T-cell (primary cell): ENCODE measurements around the gene LSMEM2. TPM values are rescaled to one million over a fixed set of nuclear protein-coding genes. Genes with fewer than 3 reads are reported as not detected.
"Not testable (repeated sequence)": the region's sequence is repeated elsewhere in the genome, so short reads cannot be mapped to it uniquely, and the experiment has no call there.

Source experiments
- ATAC-seq, 4 experiments: fragments of 200-7000 bp in 3 of 4; fragments of 150-1000 bp in 1 of 4; cut with Tn5 transposase; replicated peaks in 1 of 4; 1 replicate in 3 of 4; 2 replicates in 1 of 4; pipeline ENCODE4 v1.10.0; 2021; ENCODE audit warnings: moderate library complexity in 3 of 4, mild to moderate bottlenecking in 2 of 4, moderate number of reproducible peaks in 1 of 4
- CTCF ChIA-PET, 2 donors: fragments of 300-600 bp; sonication (Branson Sonifier 250); formaldehyde crosslinking; loops; one replicate each; lab custom pipeline; 2022; ENCODE audit warnings: antibody characterized with exemption in 2 of 2; lab: Charles Lee
- POLR2A ChIA-PET, 2 donors: fragments of 300-600 bp; sonication (Branson Sonifier 250); formaldehyde crosslinking; loops; one replicate each; lab custom pipeline; 2022; ENCODE audit warnings: antibody characterized with exemption in 2 of 2; lab: Charles Lee
- DNase-seq, 35 experiments: peaks; one replicate each; pipeline versions ENCODE4 v3.0.0 to v3.0.0-alpha.2; 2013 to 2023
- H3K27ac ChIP-seq: one replicate; pipeline ENCODE4 v1.5.1; 2013; ENCODE audit warnings: low read length
- H3K27me3 ChIP-seq, 2 experiments: replicated peaks in 1 of 2; 1 replicate in 1 of 2; 2 replicates in 1 of 2; pipeline versions ENCODE4 v1.6.1 to v1.7.0; 2013; ENCODE audit warnings: low read length in 1 of 2, mixed read lengths in 1 of 2; ENCODE audit not compliant: control insufficient read depth in 2 of 2, insufficient read depth in 2 of 2; ENCODE audit errors: extremely low read depth in 1 of 2
- H3K36me3 ChIP-seq, 2 donors: 1 replicate in 1 of 2; 2 replicates in 1 of 2; pipeline versions ENCODE4 v1.6.1 to v1.7.0; 2013; ENCODE audit warnings: low read length in 1 of 2; ENCODE audit not compliant: control insufficient read depth in 2 of 2, insufficient read depth in 1 of 2; ENCODE audit errors: extremely low read depth in 1 of 2
- H3K4me1 ChIP-seq, 2 experiments: 1 replicate in 1 of 2; 2 replicates in 1 of 2; pipeline versions ENCODE4 v1.6.1 to v1.7.0; 2013; ENCODE audit warnings: low read length in 2 of 2, mixed read lengths in 1 of 2; ENCODE audit not compliant: insufficient read depth in 2 of 2, control insufficient read depth in 1 of 2; ENCODE audit errors: extremely low read depth in 1 of 2
- H3K4me3 ChIP-seq, 2 donors: 1 replicate in 1 of 2; 2 replicates in 1 of 2; pipeline versions ENCODE4 v1.5.1 to v1.7.0; 2013; ENCODE audit warnings: mild to moderate bottlenecking in 2 of 2, low read length in 1 of 2, moderate library complexity in 1 of 2; ENCODE audit not compliant: control insufficient read depth in 1 of 2; ENCODE audit errors: extremely low read depth in 1 of 2
- H3K9me3 ChIP-seq: 2 replicates; pipeline ENCODE4 v1.7.0; 2013
- H3K27ac Mint-ChIP-seq, 2 donors: one replicate each; pipeline ENCODE4 v1.8.0; 2020 to 2021; ENCODE audit warnings: mild to moderate bottlenecking in 2 of 2, mixed read lengths in 2 of 2
- H3K27me3 Mint-ChIP-seq, 2 donors: one replicate each; pipeline ENCODE4 v1.8.0; 2021 to 2022; ENCODE audit warnings: mixed read lengths in 2 of 2
- H3K36me3 Mint-ChIP-seq: one replicate; pipeline ENCODE4 v1.8.0; 2021; ENCODE audit warnings: mixed read lengths
- H3K4me1 Mint-ChIP-seq, 3 donors: one replicate each; pipeline ENCODE4 v1.8.0; 2020 to 2022; ENCODE audit warnings: mixed read lengths in 3 of 3, mild to moderate bottlenecking in 1 of 3
- H3K4me3 Mint-ChIP-seq, 3 donors: one replicate each; pipeline ENCODE4 v1.8.0; 2020 to 2022; ENCODE audit warnings: mild to moderate bottlenecking in 3 of 3, mixed read lengths in 3 of 3, moderate library complexity in 3 of 3
- H3K9me3 Mint-ChIP-seq, 3 donors: one replicate each; pipeline ENCODE4 v1.8.0; 2020 to 2022; ENCODE audit warnings: mixed read lengths in 3 of 3
- WGBS: methylation state at CpG from one replicate; pipeline ENCODE4 v1.1.5; 2013; ENCODE audit warnings: missing lambda C conversion rate; ENCODE audit not compliant: insufficient coverage; 5-methylcytosine and 5-hydroxymethylcytosine counted together
- total RNA-seq, 35 experiments: library from RNA in 6 of 35; stranded (reverse) in 6 of 35; fragments of 120-200 nt in 1 of 35; gene quantifications; one replicate each; pipeline versions ENCODE4 v1.2.1 to v1.2.4 and lab custom pipeline; 2013 to 2026

Gene LSMEM2
- total RNA-seq, 5 donors from 2014 or later (not counting 1 experiment from before 2014, with no cell fraction given), result not detected

- H3K27ac Mint-ChIP-seq, H3K36me3 Mint-ChIP-seq, H3K4me3 ChIP-seq, H3K4me1 Mint-ChIP-seq, H3K27ac ChIP-seq, DNase-seq, H3K4me3 Mint-ChIP-seq, H3K27me3 ChIP-seq, H3K27me3 Mint-ChIP-seq, ATAC-seq, H3K9me3 ChIP-seq, H3K4me1 ChIP-seq, CTCF ChIA-PET, H3K9me3 Mint-ChIP-seq: not testable (repeated sequence)
- POLR2A ChIA-PET, result interaction anchor here in 1 of 2 donors (0.6 kb wide), 1 partner anchor 105 kb away, joined by 3 read pairs; no protein-coding TSS in a partner anchor
- peaks cover 15 to 23% of the 10 kb centered on the region in 2 donors for H3K36me3 ChIP-seq
- no CpG with 5 or more reads among the region's 6 CpGs for WGBS
Measured at GRCh38 chr3:50284121-50284520, 5.2 kb downstream of the LSMEM2 start.

DNA sequence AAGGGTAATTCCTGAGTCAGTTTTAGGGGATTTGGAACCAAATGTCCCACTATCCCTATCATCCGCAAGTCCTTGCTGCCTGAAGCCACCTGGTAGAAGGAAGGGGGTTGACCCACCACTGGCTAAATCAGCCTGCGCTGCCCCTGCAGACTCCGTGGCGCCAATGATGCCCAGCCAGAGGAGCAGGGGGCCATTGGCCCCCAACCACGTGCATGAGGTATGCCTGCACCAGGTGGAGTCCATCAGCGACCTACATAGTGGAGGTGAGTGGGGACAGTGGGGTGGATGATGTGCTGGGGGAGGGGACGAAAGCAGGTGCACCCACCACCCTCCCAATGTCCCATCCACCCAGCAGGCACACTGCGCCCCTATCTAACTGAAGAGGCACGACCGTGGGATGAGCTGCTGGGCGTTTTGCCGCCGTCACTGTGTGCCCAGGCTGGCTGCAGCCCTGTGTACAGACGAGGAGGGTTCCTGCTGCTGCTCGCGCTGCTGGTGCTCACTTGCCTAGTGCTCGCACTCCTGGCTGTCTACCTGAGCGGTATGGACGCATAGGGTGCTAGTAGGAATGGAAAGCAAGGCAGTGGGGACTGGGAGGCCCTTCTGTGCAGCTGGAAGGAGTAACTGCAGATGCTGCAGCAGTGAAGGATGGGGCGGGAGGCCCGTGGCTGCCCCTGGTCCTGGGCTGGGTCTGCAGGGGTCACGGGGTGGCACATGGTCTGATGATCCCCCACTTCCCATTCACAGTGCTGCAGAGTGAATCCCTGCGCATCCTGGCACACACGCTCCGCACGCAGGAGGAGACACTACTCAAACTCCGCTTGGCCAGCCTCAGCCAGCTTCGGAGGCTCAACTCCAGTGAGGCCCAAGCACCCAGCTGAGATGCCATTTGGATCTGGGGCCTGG, 7.7 kb downstream of the LSMEM2 start:
- Mint-ChIP-seq H3K27ac (no peak overlapping the region), H3K36me3 (peaks cover 9% of the 10 kb centered on the region), H3K4me3 (no peak overlapping the region), H3K4me1 (peaks cover 5 to 11% (median 7%) of the 10 kb centered on the region in 3 donors), H3K27me3 (no peaks in the 10 kb centered on the region), H3K9me3 (no peaks in the 10 kb centered on the region)
- DNase-seq (no peak), ATAC-seq (no peak)
- CTCF ChIA-PET, result no interaction called here
- Histone ChIP-seq H3K36me3 (peaks cover 20 to 33% of the 10 kb centered on the region in 2 donors), H3K27ac (no peak overlapping the region), H3K4me1 (peaks cover 3 to 14% of the 10 kb centered on the region in 2 experiments), H3K9me3 (no peaks in the 10 kb centered on the region), H3K27me3 (no peaks in the 10 kb centered on the region), H3K4me3 (no peak overlapping the region)
- WGBS, result 94% methylated on average over 18 of the region's 28 CpGs
- POLR2A ChIA-PET, result interaction anchor here in 1 of 2 donors (0.6 kb wide), 1 partner anchor 11 kb away, joined by 7 read pairs; no protein-coding TSS in a partner anchor

GRCh38 chr3:50287262-50287661, 8.4 kb downstream of the LSMEM2 start:
- peaks cover 6 to 13% (median 8%) of the 10 kb centered on the region in 3 donors for H3K4me1 Mint-ChIP-seq
- no peak for ATAC-seq

DNA sequence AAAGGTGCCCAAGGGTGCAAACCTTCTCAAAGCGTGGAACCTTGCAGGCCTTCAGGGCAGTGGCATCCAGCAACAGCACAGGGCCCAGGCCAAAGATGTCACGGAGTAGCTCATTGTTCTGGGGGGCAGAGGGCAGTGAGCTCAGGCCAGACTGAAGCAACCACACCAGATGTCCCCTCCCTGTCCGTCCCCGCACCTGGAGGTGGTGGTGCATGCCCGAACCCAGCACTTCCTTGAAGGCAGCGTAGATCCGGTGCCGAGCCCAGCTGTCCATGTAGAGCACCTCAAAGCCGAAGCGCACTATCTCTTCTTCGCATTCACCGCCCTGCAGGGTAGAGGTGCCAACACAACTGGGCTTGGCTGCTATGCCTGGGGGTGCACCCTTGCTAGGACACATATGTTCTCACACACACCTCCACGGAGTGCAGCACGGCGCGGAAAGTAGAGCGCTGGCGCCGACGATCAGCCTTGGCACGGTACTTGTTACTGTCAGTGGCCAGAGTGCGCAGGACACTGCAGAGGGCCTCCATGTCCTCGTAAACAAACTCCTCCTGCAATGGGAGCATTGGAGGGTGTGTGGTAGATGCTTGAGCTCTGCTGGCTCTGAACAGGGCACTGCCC, 9.6 kb downstream of the LSMEM2 start:
- Mint-ChIP-seq H3K36me3 (peaks cover 9% of the 10 kb centered on the region), H3K4me1 (peaks cover 14 to 21% (median 17%) of the 10 kb centered on the region in 3 donors), H3K9me3 (no peaks in the 10 kb centered on the region), H3K27me3 (no peaks in the 10 kb centered on the region), H3K27ac (no peak overlapping the region), H3K4me3 (peak overlapping the region in 1 of 3 donors; percentile 2)
- CTCF ChIA-PET, result no interaction called here
- ATAC-seq (no peak), DNase-seq (no peak)
- Histone ChIP-seq H3K27me3 (no peaks in the 10 kb centered on the region), H3K36me3 (peaks cover 20 to 33% of the 10 kb centered on the region in 2 donors), H3K27ac (no peak overlapping the region), H3K9me3 (no peaks in the 10 kb centered on the region), H3K4me3 (no peak overlapping the region), H3K4me1 (peaks cover 5 to 26% of the 10 kb centered on the region in 2 experiments)
- POLR2A ChIA-PET, result no interaction called here
- 96% methylated on average over 11 of the region's 23 CpGs for WGBS

More at GRCh38 chr3:50287262-50287661, 8.4 kb downstream of the LSMEM2 start:
- H3K36me3 ChIP-seq, result peaks cover 20 to 33% of the 10 kb centered on the region in 2 donors
- ChIA-PET POLR2A (no interaction called here), CTCF (no interaction called here)
- Mint-ChIP-seq H3K36me3 (peaks cover 9% of the 10 kb centered on the region), H3K9me3 (no peaks in the 10 kb centered on the region), H3K27me3 (no peaks in the 10 kb centered on the region), H3K27ac (no peak overlapping the region), H3K4me3 (no peak overlapping the region)
- 100% methylated on average over 1 of the region's 1 CpG for WGBS
- no peak overlapping the region for H3K27ac ChIP-seq
- H3K27me3 ChIP-seq, result no peaks in the 10 kb centered on the region
- no peaks in the 10 kb centered on the region for H3K9me3 ChIP-seq
- H3K4me3 ChIP-seq, result no peak overlapping the region
- DNase-seq, result no peak
- H3K4me1 ChIP-seq, result peaks cover 5 to 17% of the 10 kb centered on the region in 2 experiments

DNA sequence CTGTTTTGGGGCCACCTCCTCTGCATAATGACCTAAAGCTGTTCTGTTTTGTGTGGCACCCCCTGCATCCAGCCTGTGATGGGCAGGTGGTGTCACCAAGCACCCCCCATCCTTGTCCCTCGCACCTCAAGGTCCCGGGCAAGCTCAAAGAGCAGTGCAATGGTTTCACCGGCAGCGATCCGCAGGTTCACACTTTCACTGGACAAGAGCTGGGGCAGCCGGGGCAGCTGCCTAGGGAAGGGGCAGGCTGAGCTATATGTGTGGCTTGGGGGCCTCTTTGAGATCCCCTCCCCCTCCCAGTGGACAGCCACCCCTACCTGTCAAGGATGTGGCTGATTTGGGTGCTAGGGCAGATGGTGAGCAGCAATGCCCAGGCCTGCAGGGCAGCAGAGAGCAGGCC, 10.2 kb downstream of the LSMEM2 start:
- DNase-seq (no peak), ATAC-seq (no peak)
- no peak overlapping the region for H3K27ac Mint-ChIP-seq
- H3K36me3 Mint-ChIP-seq, result peaks cover 9% of the 10 kb centered on the region
- POLR2A ChIA-PET, result interaction anchor here in 1 of 2 donors (0.6 kb wide), 1 partner anchor 80 kb away, joined by 3 read pairs; no protein-coding TSS in a partner anchor
- no CpG with 5 or more reads among the region's 6 CpGs for WGBS
- no peaks in the 10 kb centered on the region for H3K27me3 Mint-ChIP-seq
- H3K4me1 ChIP-seq, result peaks cover 5 to 26% of the 10 kb centered on the region in 2 experiments
- CTCF ChIA-PET, result no interaction called here
- no peaks in the 10 kb centered on the region for H3K27me3 ChIP-seq
- H3K9me3 Mint-ChIP-seq, result no peaks in the 10 kb centered on the region
- peak overlapping the region in 1 of 3 donors; percentile 15 for H3K4me3 Mint-ChIP-seq
- peaks cover 20 to 33% of the 10 kb centered on the region in 2 donors for H3K36me3 ChIP-seq
- no peak overlapping the region for H3K4me3 ChIP-seq
- no peak overlapping the region for H3K27ac ChIP-seq
- peaks cover 14 to 21% (median 17%) of the 10 kb centered on the region in 3 donors for H3K4me1 Mint-ChIP-seq
- no peaks in the 10 kb centered on the region for H3K9me3 ChIP-seq

GRCh38 chr3:50290161-50290641, 11.3 kb downstream of the LSMEM2 start:
- H3K27me3 Mint-ChIP-seq, result no peaks in the 10 kb centered on the region
- 96% methylated on average over 5 of the region's 16 CpGs for WGBS
- ChIA-PET POLR2A (no interaction called here), CTCF (no interaction called here)
- Histone ChIP-seq H3K4me1 (peaks cover 5 to 26% of the 10 kb centered on the region in 2 experiments), H3K27ac (no peak overlapping the region), H3K27me3 (no peaks in the 10 kb centered on the region), H3K4me3 (no peak overlapping the region), H3K9me3 (no peaks in the 10 kb centered on the region), H3K36me3 (peaks cover 20 to 33% of the 10 kb centered on the region in 2 donors)
- peaks cover 9% of the 10 kb centered on the region for H3K36me3 Mint-ChIP-seq
- no peaks in the 10 kb centered on the region for H3K9me3 Mint-ChIP-seq
- DNase-seq (no peak), ATAC-seq (no peak)
- H3K27ac Mint-ChIP-seq, result no peak overlapping the region
- H3K4me3 Mint-ChIP-seq, result peak overlapping the region; percentile 13 to 34 (median 15)
- H3K4me1 Mint-ChIP-seq, result peaks cover 14 to 21% (median 17%) of the 10 kb centered on the region in 3 donors
